IMR-90 (cell line): Measurements from ENCODE around the gene PDE8B. TPM values are rescaled to one million over a fixed set of nuclear protein-coding genes. Genes with fewer than 3 reads are reported as not detected.

ENCODE experiments used
- ATAC-seq: fragments of 200-7000 bp; cut with Tn5 transposase; 2 replicates; pipeline ENCODE4 v1.9.1; 2020; ENCODE audit warnings: low read depth, mild to moderate bottlenecking, moderate library complexity
- BruUV-seq: library from RNA; stranded (reverse); fragments of 400-500 nt; replicated peaks from 2 replicates; lab custom pipeline; 2021; lab: Mats Ljungman, UMichigan
- CTCF ChIA-PET: fragments of 300-600 bp; formaldehyde crosslinking; extraction: SDS; loops from one replicate; lab custom pipeline; 2021; ENCODE audit warnings: antibody characterized with exemption; lab: Yijun Ruan, JAX
- POLR2A ChIA-PET: fragments of 300-600 bp; sonication (Branson Sonifier 250); formaldehyde crosslinking; loops from one replicate; lab custom pipeline; 2022; ENCODE audit warnings: antibody characterized with exemption; ENCODE audit not compliant: unreplicated experiment; lab: Charles Lee
- DNase-seq: peaks from one replicate; pipeline ENCODE4 v3.0.0; 2013
- H2AFZ ChIP-seq: replicated peaks from 2 replicates; pipeline ENCODE3; 2013; ENCODE audit warnings: low read length, mild to moderate bottlenecking; ENCODE audit not compliant: poor library complexity
- H2AK5ac ChIP-seq: 2 replicates; pipeline ENCODE4 v1.6.1; 2013; ENCODE audit warnings: low read depth, low read length, inconsistent platforms
- H2AK9ac ChIP-seq: replicated peaks from 2 replicates; pipeline ENCODE3; 2013; ENCODE audit warnings: mild to moderate bottlenecking, low read depth, low read length, moderate library complexity; ENCODE audit not compliant: poor library complexity
- H2BK120ac ChIP-seq: 2 replicates; pipeline ENCODE4 v1.6.1; 2013; ENCODE audit warnings: low read depth, low read length, inconsistent platforms
- H2BK15ac ChIP-seq: 3 replicates; pipeline ENCODE4 v1.6.1; 2013; ENCODE audit warnings: low read depth, low read length, inconsistent platforms
- H2BK20ac ChIP-seq: 2 replicates; pipeline ENCODE4 v1.6.1; 2013; ENCODE audit warnings: low read depth, mild to moderate bottlenecking, inconsistent platforms, low read length, moderate library complexity
- H2BK5ac ChIP-seq: 2 replicates; pipeline ENCODE4 v1.6.1; 2013; ENCODE audit warnings: mild to moderate bottlenecking, low read depth, low read length, inconsistent platforms; ENCODE audit not compliant: poor library complexity, severe bottlenecking
- H3K14ac ChIP-seq: replicated peaks from 2 replicates; pipeline ENCODE4 v1.6.1; 2013; ENCODE audit warnings: low read depth, low read length, inconsistent platforms
- H3K18ac ChIP-seq: 2 replicates; pipeline ENCODE4 v1.6.1; 2013; ENCODE audit warnings: low read depth, low read length, control low read depth
- H3K23ac ChIP-seq: 2 replicates; pipeline ENCODE4 v1.6.1; 2013; ENCODE audit warnings: low read depth, low read length, inconsistent platforms
- H3K27ac ChIP-seq: 2 replicates; pipeline ENCODE4 v1.5.1; 2013; ENCODE audit warnings: mild to moderate bottlenecking, control low read depth, low read length; ENCODE audit not compliant: insufficient read depth
- H3K27me3 ChIP-seq: 2 replicates; pipeline ENCODE4 v1.6.1; 2013; ENCODE audit warnings: low read length; ENCODE audit not compliant: control insufficient read depth, insufficient read depth
- H3K36me3 ChIP-seq: 2 replicates; pipeline ENCODE4 v1.6.1; 2013; ENCODE audit warnings: low read length, mixed read lengths; ENCODE audit not compliant: control insufficient read depth, insufficient read depth
- H3K4ac ChIP-seq: 2 replicates; pipeline ENCODE4 v1.6.1; 2013; ENCODE audit warnings: low read depth, low read length, inconsistent platforms
- H3K4me1 ChIP-seq: 2 replicates; pipeline ENCODE4 v1.6.1; 2013; ENCODE audit warnings: low read length, mixed read lengths; ENCODE audit not compliant: control insufficient read depth, insufficient read depth
- H3K4me2 ChIP-seq: 2 replicates; pipeline ENCODE4 v1.6.1; 2013; ENCODE audit warnings: low read depth, mild to moderate bottlenecking, control low read depth, low read length, moderate library complexity
- H3K4me3 ChIP-seq: 2 replicates; pipeline ENCODE4 v1.5.1; 2013; ENCODE audit warnings: low read depth, mild to moderate bottlenecking, control low read depth, low read length, moderate library complexity; ENCODE audit not compliant: insufficient read depth
- H3K56ac ChIP-seq: 2 replicates; pipeline ENCODE4 v1.6.1; 2013; ENCODE audit warnings: low read length, inconsistent platforms; ENCODE audit not compliant: insufficient read depth; ENCODE audit errors: extremely low read depth
- H3K79me1 ChIP-seq, 2 experiments: 2 replicates each; pipeline ENCODE4 v1.6.1; 2013; ENCODE audit warnings: low read length in 2 of 2, inconsistent platforms in 1 of 2, low read depth in 1 of 2
- H3K9ac ChIP-seq: 2 replicates; pipeline ENCODE4 v1.6.1; 2013; ENCODE audit warnings: low read depth, low read length, control low read depth
- H3K9me1 ChIP-seq: 2 replicates; pipeline ENCODE4 v1.6.1; 2013; ENCODE audit warnings: low read length, inconsistent platforms; ENCODE audit not compliant: insufficient read depth
- H3K9me3 ChIP-seq: 2 replicates; pipeline ENCODE4 v1.6.1; 2013; ENCODE audit warnings: low read length; ENCODE audit not compliant: control insufficient read depth, insufficient read depth
- H4K20me1 ChIP-seq: 2 replicates; pipeline ENCODE4 v1.6.1; 2013; ENCODE audit warnings: low read length, inconsistent platforms; ENCODE audit not compliant: insufficient read depth
- H4K5ac ChIP-seq: 2 replicates; pipeline ENCODE4 v1.6.1; 2013; ENCODE audit warnings: mild to moderate bottlenecking, low read depth, low read length, control low read depth
- H4K8ac ChIP-seq, 2 experiments: 2 replicates each; pipeline ENCODE4 v1.6.1; 2013; ENCODE audit warnings: low read depth in 2 of 2, low read length in 2 of 2, control low read depth in 1 of 2, inconsistent platforms in 1 of 2
- H4K91ac ChIP-seq: 2 replicates; pipeline ENCODE4 v1.6.1; 2013; ENCODE audit warnings: low read depth, low read length, inconsistent platforms; ENCODE audit not compliant: insufficient read depth
- BHLHE40 ChIP-seq: fragments of 150-350 bp; IDR thresholded peaks from 2 replicates; pipeline ENCODE4 v1.6.1; 2016; ENCODE audit warnings: mild to moderate bottlenecking, low read depth, low read length
- CEBPB ChIP-seq: IDR thresholded peaks from 2 replicates; pipeline ENCODE4 v1.6.1; 2012; ENCODE audit warnings: low read depth, low read length, improper control_type of control experiment
- CHD1 ChIP-seq: IDR thresholded peaks from 2 replicates; pipeline ENCODE4 v1.6.1; 2012; ENCODE audit warnings: low read depth, low read length, improper control_type of control experiment
- ELK1 ChIP-seq: fragments of 150-350 bp; IDR thresholded peaks from 2 replicates; pipeline ENCODE4 v1.6.1; 2016; ENCODE audit warnings: low read depth, mild to moderate bottlenecking, low read length, moderate library complexity, borderline replicate concordance
- FOS ChIP-seq: fragments of 150-350 bp; IDR thresholded peaks from 2 replicates; pipeline ENCODE4 v1.6.1; 2016; ENCODE audit warnings: low read depth, low read length
- MAZ ChIP-seq: IDR thresholded peaks from 2 replicates; pipeline ENCODE4 v1.6.1; 2012; ENCODE audit warnings: low read depth, mild to moderate bottlenecking, low read length, improper control_type of control experiment, moderate library complexity, borderline replicate concordance
- NFE2L2 ChIP-seq: fragments of 150-350 bp; IDR thresholded peaks from 2 replicates; pipeline ENCODE4 v1.6.1; 2016; ENCODE audit warnings: low read depth, mild to moderate bottlenecking, low read length
- POLR2A ChIP-seq: IDR thresholded peaks from 2 replicates; pipeline ENCODE4 v1.6.1; 2012; ENCODE audit warnings: mild to moderate bottlenecking, low read depth, low read length
- RAD21 ChIP-seq: IDR thresholded peaks from 2 replicates; pipeline ENCODE4 v1.6.1; 2012; ENCODE audit warnings: low read length, improper control_type of control experiment
- RCOR1 ChIP-seq: IDR thresholded peaks from 2 replicates; pipeline ENCODE4 v1.6.1; 2012; ENCODE audit warnings: mild to moderate bottlenecking, low read length, improper control_type of control experiment; ENCODE audit not compliant: insufficient replicate concordance
- RFX5 ChIP-seq: IDR thresholded peaks from 2 replicates; pipeline ENCODE4 v1.8.0; 2012; ENCODE audit warnings: low read depth, mild to moderate bottlenecking, low read length, moderate library complexity
- SMC3 ChIP-seq: fragments of 150-350 bp; IDR thresholded peaks from 2 replicates; pipeline ENCODE4 v1.6.1; 2016; ENCODE audit warnings: low read depth, mild to moderate bottlenecking, antibody characterized with exemption, low read length, moderate library complexity
- USF2 ChIP-seq: fragments of 150-350 bp; IDR thresholded peaks from 2 replicates; pipeline ENCODE4 v1.6.1; 2017; ENCODE audit warnings: mild to moderate bottlenecking, antibody characterized with exemption, low read length, low read depth
- WGBS, 2 experiments: methylation state at CpG; one replicate each; pipeline versions ENCODE4 v1.1.5 to v1.1.7; 2013; ENCODE audit warnings: missing lambda C conversion rate in 2 of 2; ENCODE audit not compliant: insufficient read length in 1 of 2; ENCODE audit errors: extremely low coverage in 2 of 2; 5-methylcytosine and 5-hydroxymethylcytosine counted together
- dilution Hi-C: fragments of 300-500 bp; cut with HindIII; formaldehyde crosslinking; loops from one replicate; pipeline ENCODE4 v1.14.3; 2018; ENCODE audit warnings: low sequenced_read_pairs; ENCODE audit not compliant: unreplicated experiment
- in situ Hi-C: fragments of 300-500 bp; cut with MboI; formaldehyde crosslinking; loops from 3 replicates; pipeline ENCODE4 v1.14.3; 2019; ENCODE audit warnings: low sequenced_read_pairs, inconsistent platforms, mixed read lengths
- intact Hi-C: fragments of 100-400 bp; cut with micrococcal nuclease; formaldehyde crosslinking; loops from 2 replicates; pipeline ENCODE4 v1.10.0; 2022
- polyA plus RNA-seq, 3 experiments: library from polyadenylated mRNA; depleted of rRNA; stranded (reverse); fragments of >200 nt; gene quantifications; 2 replicates each; pipeline ENCODE4 v1.2.3, GENCODE V29; 2012; ENCODE audit warnings: low replicate concordance in 1 of 3
- total RNA-seq: library from RNA; depleted of rRNA; stranded (reverse); fragments of >200 nt; gene quantifications from 2 replicates; pipeline ENCODE4 v1.2.3, GENCODE V29; 2012

PDE8B gene
- total and polyA plus RNA-seq, 2 of the 4 experiments (the other 2 are of a cell fraction): under 0.01 to 0.03 TPM

- in situ Hi-C loops: no loop called here
- ChIA-PET CTCF (no interaction called here), POLR2A (no interaction called here)
- no CpG with 5 or more reads among the region's 3 CpGs for WGBS, 2 experiments
- Histone ChIP-seq H2AK9ac (no peak overlapping the region), H3K14ac (no peak overlapping the region), H3K27ac (no peak overlapping the region), H3K4me1 (no peaks in the 10 kb centered on the region), H3K79me1 (no peaks in the 10 kb centered on the region), H2BK15ac (no peak overlapping the region), H3K36me3 (no peaks in the 10 kb centered on the region; the same call in 1 of the 2 replicates), H3K56ac (no peak overlapping the region), H3K4me3 (no peak overlapping the region), H2BK120ac (no peak overlapping the region), H3K9me1 (0 out of 2 replicates have a peak, but pooled peaks cover 5% of the 10 kb centered on the region), H3K27me3 (0 out of 2 replicates have a peak, but pooled peaks cover 2% of the 10 kb centered on the region), H3K18ac (no peak overlapping the region), H3K4me2 (no peak overlapping the region), H2BK20ac (no peak overlapping the region), H2AK5ac (no peak overlapping the region), H4K5ac (no peak overlapping the region), H3K9me3 (no peaks in the 10 kb centered on the region), H3K4ac (no peak overlapping the region), H2AFZ (no peak overlapping the region), H4K91ac (no peak overlapping the region), H3K9ac (no peak overlapping the region), H3K23ac (no peak overlapping the region), H4K20me1 (no peaks in the 10 kb centered on the region), H4K8ac (no peak overlapping the region), H2BK5ac (no peak overlapping the region)
- TF ChIP-seq CEBPB: no peak
- no peak for TF ChIP-seq BHLHE40
- TF ChIP-seq POLR2A: no peak
- no peak for TF ChIP-seq USF2
- no peak for TF ChIP-seq RFX5
- TF ChIP-seq MAZ: no peak
- TF ChIP-seq SMC3: no peak
- TF ChIP-seq CHD1: no peak
- TF ChIP-seq FOS: no peak
- no peak for TF ChIP-seq NFE2L2
- TF ChIP-seq ELK1: no peak
- no peak for TF ChIP-seq RCOR1
- TF ChIP-seq RAD21: no peak
- no peak for DNase-seq
- dilution Hi-C loops: no loop called here
- BruUV-seq: no TSS peak
- intact Hi-C loops: no loop called here
- no peak for ATAC-seq
Observed at GRCh38 chr5:77420940-77421339, 210.5 kb downstream of the PDE8B start.
